ENCODE data around the gene GSTO1.

DNA sequence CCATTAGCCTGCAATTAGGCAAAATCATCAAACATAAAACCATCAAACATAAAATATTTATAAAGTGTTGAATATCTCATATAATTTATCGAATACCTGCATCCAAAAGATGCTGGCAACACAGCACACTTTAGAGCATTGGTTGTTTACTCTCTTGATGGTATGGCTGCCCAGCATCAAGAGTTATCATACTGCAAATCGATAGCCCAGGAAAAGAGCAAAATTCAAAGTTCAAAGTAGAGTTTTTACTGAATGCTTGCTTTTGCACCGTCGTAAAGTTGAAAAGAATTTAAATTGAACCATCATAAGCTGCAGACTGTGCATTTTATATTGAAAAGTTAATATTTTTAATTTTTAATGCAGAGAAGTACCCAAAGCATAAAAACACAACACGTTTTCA is 10.1 kb downstream of the GSTO1 start:
- TF ChIP-seq EZH2 (IDR thresholded peaks at IDR 0.05; ENCODE audit: borderline replicate concordance, insufficient read depth, low read depth, low read length, poor library complexity, severe bottlenecking), result no peak
- TF ChIP-seq, protein P1, sequence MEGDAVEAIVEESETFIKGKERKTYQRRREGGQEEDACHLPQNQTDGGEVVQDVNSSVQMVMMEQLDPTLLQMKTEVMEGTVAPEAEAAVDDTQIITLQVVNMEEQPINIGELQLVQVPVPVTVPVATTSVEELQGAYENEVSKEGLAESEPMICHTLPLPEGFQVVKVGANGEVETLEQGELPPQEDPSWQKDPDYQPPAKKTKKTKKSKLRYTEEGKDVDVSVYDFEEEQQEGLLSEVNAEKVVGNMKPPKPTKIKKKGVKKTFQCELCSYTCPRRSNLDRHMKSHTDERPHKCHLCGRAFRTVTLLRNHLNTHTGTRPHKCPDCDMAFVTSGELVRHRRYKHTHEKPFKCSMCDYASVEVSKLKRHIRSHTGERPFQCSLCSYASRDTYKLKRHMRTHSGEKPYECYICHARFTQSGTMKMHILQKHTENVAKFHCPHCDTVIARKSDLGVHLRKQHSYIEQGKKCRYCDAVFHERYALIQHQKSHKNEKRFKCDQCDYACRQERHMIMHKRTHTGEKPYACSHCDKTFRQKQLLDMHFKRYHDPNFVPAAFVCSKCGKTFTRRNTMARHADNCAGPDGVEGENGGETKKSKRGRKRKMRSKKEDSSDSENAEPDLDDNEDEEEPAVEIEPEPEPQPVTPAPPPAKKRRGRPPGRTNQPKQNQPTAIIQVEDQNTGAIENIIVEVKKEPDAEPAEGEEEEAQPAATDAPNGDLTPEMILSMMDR (IDR thresholded peaks at IDR 0.05), result no peak
